HCT116 (cell line): ENCODE results near the gene GSTT4. TPM values are rescaled to one million over a fixed set of nuclear protein-coding genes. Genes with fewer than 3 reads are reported as not detected.

ENCODE experiments used
- ATAC-seq: fragments of 200-7000 bp; cut with Tn5 transposase; 2 replicates; pipeline ENCODE4 v1.9.1; 2020; ENCODE audit warnings: mild to moderate bottlenecking, moderate library complexity
- BruUV-seq: library from RNA; stranded (reverse); fragments of 400-500 nt; replicated peaks from 2 replicates; lab custom pipeline; 2021; lab: Mats Ljungman, UMichigan
- CTCF ChIA-PET: fragments of 300-600 bp; sonication (Branson Sonifier 250); formaldehyde crosslinking; loops from one replicate; lab custom pipeline; 2021; ENCODE audit warnings: antibody characterized with exemption; lab: Charles Lee
- POLR2A ChIA-PET: fragments of 300-600, 350-600 bp; sonication (Branson Sonifier 250); formaldehyde crosslinking; loops from one replicate; lab custom pipeline; 2021; ENCODE audit warnings: antibody characterized with exemption; lab: Charles Lee
- RAD21 ChIA-PET, 2 experiments: fragments of 300-600 bp; sonication (Branson Sonifier 250); formaldehyde crosslinking; loops; one replicate each; lab custom pipeline; 2023; ENCODE audit warnings: low total read pairs in 2 of 2; ENCODE audit not compliant: uncharacterized antibody in 2 of 2, unreplicated experiment in 2 of 2, low non-redundant PET in 1 of 2; lab: Charles Lee
- DNase-seq: peaks from one replicate; pipeline ENCODE4 v3.0.0-alpha.2; 2010; ENCODE audit warnings: low read depth, low spot score
- H2AFZ ChIP-seq: fragments of 200-600 bp; shearing (Covaris generic), sonication (generic); 2 replicates; pipeline ENCODE4 v1.6.1; 2017; ENCODE audit warnings: low read depth, mixed run types, mixed read lengths, antibody characterized with exemption, low read length; ENCODE audit not compliant: poor library complexity, severe bottlenecking
- H3K27ac ChIP-seq: 2 replicates; pipeline ENCODE4 v1.5.1; 2012; ENCODE audit warnings: low read depth, low read length
- H3K27me3 ChIP-seq: fragments of 200-600 bp; sonication (generic); 2 replicates; pipeline ENCODE4 v1.6.1; 2016; ENCODE audit warnings: mixed run types, low read length, mixed read lengths; ENCODE audit not compliant: insufficient read depth
- H3K36me3 ChIP-seq, 2 experiments: fragments of 200-500 bp in 1 of 2; fragments of 200-600 bp in 1 of 2; sonication (Bioruptor generic) in 1 of 2; sonication (generic) in 1 of 2; 2 replicates each; pipeline versions ENCODE4 v1.5.1 to v1.6.1; 2014 to 2016; ENCODE audit warnings: low read length in 2 of 2, inconsistent platforms in 1 of 2, mixed read lengths in 1 of 2, mixed run types in 1 of 2; ENCODE audit not compliant: insufficient read depth in 2 of 2, control insufficient read depth in 1 of 2
- H3K4me1 ChIP-seq, 2 experiments: fragments of 200-600 bp in 1 of 2; sonication (generic) in 1 of 2; 2 replicates each; pipeline versions ENCODE4 v1.5.1 to v1.6.1; 2012 to 2017; ENCODE audit warnings: low read length in 2 of 2, inconsistent platforms in 1 of 2, mild to moderate bottlenecking in 1 of 2, mixed read lengths in 1 of 2, mixed run types in 1 of 2, moderate library complexity in 1 of 2; ENCODE audit not compliant: insufficient read depth in 2 of 2, control insufficient read depth in 1 of 2
- H3K4me2 ChIP-seq: fragments of 200-600 bp; sonication (generic); 2 replicates; pipeline ENCODE4 v1.6.1; 2017; ENCODE audit warnings: mixed run types, low read length, mixed read lengths
- H3K4me3 ChIP-seq, 2 experiments: fragments of 200-600 bp in 1 of 2; sonication (generic) in 1 of 2; replicated peaks in 1 of 2; 2 replicates each; pipeline ENCODE4 v1.5.1; 2011 to 2016; ENCODE audit warnings: low read length in 2 of 2, control low read depth in 1 of 2, low read depth in 1 of 2, mild to moderate bottlenecking in 1 of 2, mixed read lengths in 1 of 2, mixed run types in 1 of 2
- H3K79me2 ChIP-seq: fragments of 200-600 bp; sonication (generic); 2 replicates; pipeline ENCODE4 v1.6.1; 2017; ENCODE audit warnings: mild to moderate bottlenecking, mixed run types, low read length, moderate library complexity, mixed read lengths; ENCODE audit not compliant: insufficient read depth
- H3K9ac ChIP-seq: fragments of 200-600 bp; sonication (generic); 2 replicates; pipeline ENCODE4 v1.6.1; 2016; ENCODE audit warnings: low read length, mixed read lengths
- H3K9me2 ChIP-seq: fragments of 200-600 bp; sonication (generic), shearing (Covaris generic); 2 replicates; pipeline ENCODE4 v1.6.1; 2017; ENCODE audit warnings: mixed run types, mild to moderate bottlenecking, moderate library complexity; ENCODE audit not compliant: insufficient read depth
- H3K9me3 ChIP-seq, 2 experiments: fragments of 200-500 bp in 1 of 2; fragments of 200-600 bp in 1 of 2; sonication (Bioruptor generic) in 1 of 2; sonication (generic) in 1 of 2; 2 replicates each; pipeline ENCODE4 v1.6.1; 2014 to 2017; ENCODE audit warnings: low read length in 2 of 2, mixed read lengths in 2 of 2, inconsistent platforms in 1 of 2, low read depth in 1 of 2, mild to moderate bottlenecking in 1 of 2, mixed run types in 1 of 2, moderate library complexity in 1 of 2; ENCODE audit not compliant: control insufficient read depth in 1 of 2, insufficient read depth in 1 of 2
- H4K20me1 ChIP-seq: fragments of 200-600 bp; sonication (generic), shearing (Covaris generic); 2 replicates; pipeline ENCODE4 v1.6.1; 2017; ENCODE audit warnings: mixed run types, mild to moderate bottlenecking, moderate library complexity; ENCODE audit not compliant: insufficient read depth
- CBX3 ChIP-seq: IDR thresholded peaks from 2 replicates; pipeline ENCODE4 v1.6.1; 2012; ENCODE audit warnings: low read depth
- ELF1 ChIP-seq: IDR thresholded peaks from 2 replicates; pipeline ENCODE4 v1.6.1; 2012; ENCODE audit warnings: low read depth, borderline replicate concordance
- EZH2 ChIP-seq: fragments of 200-600 bp; sonication (generic); IDR thresholded peaks from 2 replicates; pipeline ENCODE4 v1.6.1; 2017; ENCODE audit warnings: antibody characterized with exemption, mixed run types
- FOSL1 ChIP-seq: IDR thresholded peaks from 2 replicates; pipeline ENCODE4 v1.6.1; 2012; ENCODE audit warnings: low read depth
- POLR2AphosphoS5 ChIP-seq: IDR thresholded peaks from 2 replicates; pipeline ENCODE4 v1.6.1; 2011; ENCODE audit warnings: mild to moderate bottlenecking, low read depth, low read length, moderate library complexity
- RAD21 ChIP-seq: IDR thresholded peaks from 2 replicates; pipeline ENCODE4 v1.6.1; 2012; ENCODE audit warnings: low read depth, mild to moderate bottlenecking
- TCF7L2 ChIP-seq: IDR thresholded peaks from 2 replicates; pipeline ENCODE4 v1.7.0; 2011; ENCODE audit warnings: borderline replicate concordance, inconsistent platforms; ENCODE audit not compliant: insufficient read depth, insufficient read length; ENCODE audit errors: extremely low read depth
- YY1 ChIP-seq: IDR thresholded peaks from 2 replicates; pipeline ENCODE4 v1.6.1; 2011; ENCODE audit warnings: low read length, low read depth, moderate library complexity, mild to moderate bottlenecking; ENCODE audit not compliant: insufficient replicate concordance; ENCODE audit errors: extremely low read depth
- ZNF274 ChIP-seq: fragments of 200-500 bp; sonication (Bioruptor generic); IDR thresholded peaks from 2 replicates; pipeline ENCODE4 v1.6.1; 2014; ENCODE audit warnings: mild to moderate bottlenecking, low read depth, low read length, inconsistent platforms
- intact Hi-C: fragments of 100-400 bp; cut with micrococcal nuclease; formaldehyde crosslinking; loops from 2 replicates; pipeline ENCODE4 v1.10.0; 2022
- total RNA-seq: library from RNA; stranded (reverse); gene quantifications from one replicate; pipeline ENCODE4 v1.2.1, GENCODE V29; 2021; ENCODE audit not compliant: unreplicated experiment
- TF ChIP-seq, protein P1 (sequence below): IDR thresholded peaks from 2 replicates; pipeline ENCODE4 v1.6.1; 2012
- TF ChIP-seq, protein P2 (sequence below): IDR thresholded peaks from 2 replicates; pipeline ENCODE4 v1.6.1; 2012; ENCODE audit warnings: low read depth

Gene GSTT4
- total RNA-seq, 1 experiment from 2014 or later = not detected

DNA sequence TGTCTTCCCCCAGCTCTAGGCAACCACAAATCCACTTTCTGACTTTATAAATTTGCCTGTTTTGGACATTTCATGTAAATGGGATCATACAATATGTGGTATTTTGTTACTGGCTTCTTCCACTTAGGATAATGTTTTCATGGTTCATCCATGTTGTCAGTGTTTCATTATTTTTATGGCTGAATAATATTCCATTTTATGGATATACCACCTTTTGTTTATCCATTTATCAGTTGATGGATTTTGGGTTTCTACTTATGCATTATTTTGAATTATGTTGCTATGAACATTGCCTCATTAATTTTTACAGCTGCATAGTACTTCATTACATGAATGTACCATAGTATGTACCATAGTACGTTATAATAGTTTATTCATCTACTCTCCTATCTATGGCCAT is 10.9 kb upstream of the GSTT4 start:
- TF ChIP-seq CBX3 (no peak), RAD21 (no peak), TCF7L2 (no peak), EZH2 (no peak), FOSL1 (no peak), YY1 (no peak), POLR2AphosphoS5 (no peak), ELF1 (no peak), ZNF274 (no peak)
- TF ChIP-seq, protein P1, sequence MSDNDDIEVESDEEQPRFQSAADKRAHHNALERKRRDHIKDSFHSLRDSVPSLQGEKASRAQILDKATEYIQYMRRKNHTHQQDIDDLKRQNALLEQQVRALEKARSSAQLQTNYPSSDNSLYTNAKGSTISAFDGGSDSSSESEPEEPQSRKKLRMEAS = no peak
- TF ChIP-seq, protein P2, sequence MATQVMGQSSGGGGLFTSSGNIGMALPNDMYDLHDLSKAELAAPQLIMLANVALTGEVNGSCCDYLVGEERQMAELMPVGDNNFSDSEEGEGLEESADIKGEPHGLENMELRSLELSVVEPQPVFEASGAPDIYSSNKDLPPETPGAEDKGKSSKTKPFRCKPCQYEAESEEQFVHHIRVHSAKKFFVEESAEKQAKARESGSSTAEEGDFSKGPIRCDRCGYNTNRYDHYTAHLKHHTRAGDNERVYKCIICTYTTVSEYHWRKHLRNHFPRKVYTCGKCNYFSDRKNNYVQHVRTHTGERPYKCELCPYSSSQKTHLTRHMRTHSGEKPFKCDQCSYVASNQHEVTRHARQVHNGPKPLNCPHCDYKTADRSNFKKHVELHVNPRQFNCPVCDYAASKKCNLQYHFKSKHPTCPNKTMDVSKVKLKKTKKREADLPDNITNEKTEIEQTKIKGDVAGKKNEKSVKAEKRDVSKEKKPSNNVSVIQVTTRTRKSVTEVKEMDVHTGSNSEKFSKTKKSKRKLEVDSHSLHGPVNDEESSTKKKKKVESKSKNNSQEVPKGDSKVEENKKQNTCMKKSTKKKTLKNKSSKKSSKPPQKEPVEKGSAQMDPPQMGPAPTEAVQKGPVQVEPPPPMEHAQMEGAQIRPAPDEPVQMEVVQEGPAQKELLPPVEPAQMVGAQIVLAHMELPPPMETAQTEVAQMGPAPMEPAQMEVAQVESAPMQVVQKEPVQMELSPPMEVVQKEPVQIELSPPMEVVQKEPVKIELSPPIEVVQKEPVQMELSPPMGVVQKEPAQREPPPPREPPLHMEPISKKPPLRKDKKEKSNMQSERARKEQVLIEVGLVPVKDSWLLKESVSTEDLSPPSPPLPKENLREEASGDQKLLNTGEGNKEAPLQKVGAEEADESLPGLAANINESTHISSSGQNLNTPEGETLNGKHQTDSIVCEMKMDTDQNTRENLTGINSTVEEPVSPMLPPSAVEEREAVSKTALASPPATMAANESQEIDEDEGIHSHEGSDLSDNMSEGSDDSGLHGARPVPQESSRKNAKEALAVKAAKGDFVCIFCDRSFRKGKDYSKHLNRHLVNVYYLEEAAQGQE = no peak
- TF ChIP-seq, all 23 proteins: peak for 0
- H3K27ac ChIP-seq = no peak overlapping the region
- H3K9me2 ChIP-seq = no peaks in the 10 kb centered on the region
- peaks cover 90% of the 10 kb centered on the region for H3K79me2 ChIP-seq
- H4K20me1 ChIP-seq = 0 out of 2 replicates have a peak, but pooled peaks cover 5% of the 10 kb centered on the region
- H3K9me3 ChIP-seq = no peaks in the 10 kb centered on the region
- H3K36me3 ChIP-seq = no peaks in the 10 kb centered on the region; a peak in 1 of 4 replicates
- no peak overlapping the region for H3K4me2 ChIP-seq
- no peak overlapping the region for H3K9ac ChIP-seq
- no peaks in the 10 kb centered on the region for H3K27me3 ChIP-seq
- CTCF ChIA-PET = no interaction called here
- H3K4me3 ChIP-seq = no peak overlapping the region
- no peak overlapping the region for H2AFZ ChIP-seq
- H3K4me1 ChIP-seq = peaks cover 5 to 6% of the 10 kb centered on the region in 2 experiments; a peak in 3 of 4 replicates
- intact Hi-C loops = loop anchor here (10.0 kb wide), 1 partner anchor 139 kb away; no protein-coding TSS in a partner anchor
- POLR2A ChIA-PET = no interaction called here
- no TSS peak for BruUV-seq
- ATAC-seq = no peak
- RAD21 ChIA-PET = no interaction called here
- no peak for DNase-seq
